DND-41 (cell line): ENCODE measurements around the gene ZPBP2.

Source experiments
- ATAC-seq: fragments of 200-7000 bp; cut with Tn5 transposase; 3 replicates; pipeline ENCODE4 v1.9.1; 2021; ENCODE audit warnings: low read depth; ENCODE audit not compliant: insufficient read depth
- DNase-seq: peaks from one replicate; pipeline ENCODE4 v3.0.0-alpha.2; 2020
- H2AFZ ChIP-seq: 2 replicates; pipeline ENCODE4 v1.6.0; 2012; ENCODE audit warnings: low read depth, low read length
- H3K27ac ChIP-seq: 2 replicates; pipeline ENCODE4 v1.5.1; 2012; ENCODE audit warnings: low read length, inconsistent platforms
- H3K27me3 ChIP-seq: fragments of 200-600 bp; sonication (generic); 2 replicates; pipeline ENCODE4 v1.6.0; 2012; ENCODE audit warnings: low read length, mild to moderate bottlenecking, inconsistent platforms; ENCODE audit not compliant: insufficient read depth, poor library complexity
- H3K36me3 ChIP-seq: 2 replicates; pipeline ENCODE4 v1.5.1; 2012; ENCODE audit warnings: low read length, inconsistent platforms; ENCODE audit not compliant: insufficient read depth
- H3K4me1 ChIP-seq: 2 replicates; pipeline ENCODE4 v1.5.1; 2012; ENCODE audit warnings: mild to moderate bottlenecking, low read length; ENCODE audit not compliant: insufficient read depth
- H3K4me2 ChIP-seq: 2 replicates; pipeline ENCODE4 v1.6.0; 2012; ENCODE audit warnings: mild to moderate bottlenecking, moderate library complexity, low read length, inconsistent platforms; ENCODE audit not compliant: insufficient read depth
- H3K4me3 ChIP-seq, 2 experiments: fragments of 200-600 bp in 1 of 2; shearing (Covaris generic) in 1 of 2; 2 replicates each; pipeline ENCODE4 v1.5.1; 2012 to 2016; ENCODE audit warnings: inconsistent platforms in 2 of 2, low read length in 2 of 2, mild to moderate bottlenecking in 2 of 2, low read depth in 1 of 2, moderate library complexity in 1 of 2
- H3K79me2 ChIP-seq: 2 replicates; pipeline ENCODE4 v1.6.0; 2012; ENCODE audit warnings: low read length, inconsistent platforms; ENCODE audit not compliant: insufficient read depth
- H3K9ac ChIP-seq: 2 replicates; pipeline ENCODE4 v1.6.0; 2012; ENCODE audit warnings: low read depth, mild to moderate bottlenecking, inconsistent platforms, low read length, moderate library complexity
- H3K9me3 ChIP-seq: 2 replicates; pipeline ENCODE4 v1.5.1; 2012; ENCODE audit warnings: low read length, moderate library complexity, mild to moderate bottlenecking, inconsistent platforms; ENCODE audit not compliant: insufficient read depth, severe bottlenecking
- H4K20me1 ChIP-seq: 2 replicates; pipeline ENCODE4 v1.6.0; 2012; ENCODE audit warnings: low read length; ENCODE audit not compliant: insufficient read depth
- CTCF ChIP-seq: IDR thresholded peaks from 2 replicates; pipeline ENCODE4 v1.5.1; 2012; ENCODE audit warnings: borderline replicate concordance, low read length, moderate library complexity, mild to moderate bottlenecking; ENCODE audit not compliant: poor library complexity, severe bottlenecking; ENCODE audit errors: extremely low read depth
- EZH2 ChIP-seq: IDR thresholded peaks from 3 replicates; pipeline ENCODE4 v1.6.1; 2012; ENCODE audit warnings: borderline replicate concordance, low read depth, mild to moderate bottlenecking, moderate library complexity, low read length, inconsistent platforms; ENCODE audit not compliant: severe bottlenecking

ZPBP2 gene

GRCh38 chr17:39835038-39835786 is 32.8 kb upstream of the ZPBP2 start:
- H3K9ac ChIP-seq: no peak overlapping the region
- no peaks in the 10 kb centered on the region for H3K36me3 ChIP-seq
- no peaks in the 10 kb centered on the region for H3K4me1 ChIP-seq
- no peak overlapping the region for H3K4me3 ChIP-seq
- no peak overlapping the region for H3K4me2 ChIP-seq
- H2AFZ ChIP-seq: no peak overlapping the region
- TF ChIP-seq CTCF (no peak), EZH2 (no peak)
- ATAC-seq (no peak), DNase-seq (no peak)
- H4K20me1 ChIP-seq: no peaks in the 10 kb centered on the region
- H3K9me3 ChIP-seq: peaks cover 4% of the 10 kb centered on the region
- no peak overlapping the region for H3K27ac ChIP-seq
- H3K79me2 ChIP-seq: no peaks in the 10 kb centered on the region
- H3K27me3 ChIP-seq: peaks cover 8% of the 10 kb centered on the region

- ATAC-seq (no peak), DNase-seq (no peak)
- no peaks in the 10 kb centered on the region for H3K36me3 ChIP-seq
- no peaks in the 10 kb centered on the region for H3K79me2 ChIP-seq
- no peaks in the 10 kb centered on the region for H4K20me1 ChIP-seq
- H3K4me2 ChIP-seq: no peak overlapping the region
- peaks cover 7% of the 10 kb centered on the region for H3K27me3 ChIP-seq
- TF ChIP-seq CTCF (no peak), EZH2 (no peak)
- H3K9ac ChIP-seq: no peak overlapping the region
- H2AFZ ChIP-seq: no peak overlapping the region
- H3K4me1 ChIP-seq: no peaks in the 10 kb centered on the region
- H3K27ac ChIP-seq: no peak overlapping the region
- no peak overlapping the region for H3K4me3 ChIP-seq
- H3K9me3 ChIP-seq: peaks cover 4% of the 10 kb centered on the region
Observed at GRCh38 chr17:39836117-39836516, 31.9 kb upstream of the ZPBP2 start.

GRCh38 chr17:39838057-39838456 is 29.9 kb upstream of the ZPBP2 start:
- DNase-seq: no peak
- no peak for ATAC-seq
- no peaks in the 10 kb centered on the region for H4K20me1 ChIP-seq
- H3K9ac ChIP-seq: no peak overlapping the region
- H3K4me1 ChIP-seq: no peaks in the 10 kb centered on the region
- H3K27ac ChIP-seq: no peak overlapping the region
- H3K79me2 ChIP-seq: no peaks in the 10 kb centered on the region
- no peaks in the 10 kb centered on the region for H3K36me3 ChIP-seq
- H3K4me2 ChIP-seq: no peak overlapping the region
- H3K27me3 ChIP-seq: peaks cover 5% of the 10 kb centered on the region
- TF ChIP-seq CTCF: no peak
- TF ChIP-seq EZH2: no peak
- peaks cover 4% of the 10 kb centered on the region for H3K9me3 ChIP-seq
- H3K4me3 ChIP-seq: no peak overlapping the region
- H2AFZ ChIP-seq: no peak overlapping the region

GRCh38 chr17:39838784-39839183 is 29.2 kb upstream of the ZPBP2 start:
- TF ChIP-seq CTCF (no peak), EZH2 (no peak)
- Histone ChIP-seq H3K4me1 (no peaks in the 10 kb centered on the region), H3K27ac (no peak overlapping the region), H3K9me3 (peaks cover 4% of the 10 kb centered on the region), H2AFZ (no peak overlapping the region), H4K20me1 (no peaks in the 10 kb centered on the region), H3K36me3 (no peaks in the 10 kb centered on the region), H3K27me3 (peaks cover 3% of the 10 kb centered on the region), H3K9ac (no peak overlapping the region), H3K4me2 (no peak overlapping the region), H3K79me2 (no peaks in the 10 kb centered on the region), H3K4me3 (no peak overlapping the region)
- ATAC-seq (no peak), DNase-seq (no peak)
